GM23338 (cell line): ENCODE results near the gene FGD3. TPM values are rescaled to one million over a fixed set of nuclear protein-coding genes. Genes with fewer than 3 reads are reported as not detected.
A peak's percentile ranks its signal among the peaks of the same experiment; 100 is the strongest.

ENCODE experiments used
- ATAC-seq: fragments of 200-7000 bp; cut with Tn5 transposase; 3 replicates; pipeline ENCODE4 v1.9.1; 2020
- DNase-seq: peaks from one replicate; pipeline ENCODE4 v3.0.0-alpha.2; 2015; ENCODE audit warnings: low spot score
- H2AFZ ChIP-seq: fragments of 200-600 bp; sonication (generic); 2 replicates; pipeline ENCODE4 v1.8.0; 2016; ENCODE audit warnings: antibody characterized with exemption, mild to moderate bottlenecking, moderate library complexity
- H3F3A ChIP-seq: fragments of 200-600 bp; sonication (generic); replicated peaks from 2 replicates; pipeline ENCODE4 v1.8.0; 2017; ENCODE audit warnings: antibody characterized with exemption, mixed run types, low read depth
- H3K27ac ChIP-seq: fragments of 200-600 bp; sonication (generic); 2 replicates; pipeline ENCODE4 v1.6.1; 2016; ENCODE audit warnings: low read depth
- H3K27me3 ChIP-seq: fragments of 200-600 bp; sonication (generic); 2 replicates; pipeline ENCODE4 v1.8.0; 2016; ENCODE audit warnings: mild to moderate bottlenecking, mixed run types, moderate library complexity; ENCODE audit not compliant: insufficient read depth
- H3K36me3 ChIP-seq: fragments of 200-600 bp; sonication (generic); 2 replicates; pipeline ENCODE4 v1.8.0; 2016; ENCODE audit warnings: mild to moderate bottlenecking; ENCODE audit not compliant: insufficient read depth
- H3K4me1 ChIP-seq: fragments of 200-600 bp; sonication (generic); 2 replicates; pipeline ENCODE4 v1.8.0; 2016; ENCODE audit warnings: mild to moderate bottlenecking, moderate library complexity; ENCODE audit not compliant: insufficient read depth
- H3K4me2 ChIP-seq: fragments of 200-600 bp; sonication (generic); 2 replicates; pipeline ENCODE4 v1.7.1; 2017; ENCODE audit warnings: mixed run types
- H3K4me3 ChIP-seq: fragments of 200-600 bp; sonication (generic); 2 replicates; pipeline ENCODE4 v1.6.1; 2016; ENCODE audit warnings: mixed run types
- H3K79me2 ChIP-seq: fragments of 200-600 bp; sonication (generic); replicated peaks from 2 replicates; pipeline ENCODE4 v1.8.0; 2017; ENCODE audit warnings: mild to moderate bottlenecking; ENCODE audit not compliant: insufficient read depth
- H3K9me2 ChIP-seq: fragments of 200-600 bp; sonication (generic); 2 replicates; pipeline ENCODE4 v1.8.0; 2017; ENCODE audit not compliant: insufficient read depth
- H4K20me1 ChIP-seq: fragments of 200-600 bp; sonication (generic); replicated peaks from 2 replicates; pipeline ENCODE4 v1.8.0; 2017; ENCODE audit warnings: mild to moderate bottlenecking; ENCODE audit not compliant: insufficient read depth
- H3K27ac Mint-ChIP-seq: 2 replicates; pipeline ENCODE4 v1.8.0; 2020; ENCODE audit warnings: inconsistent platforms, mild to moderate bottlenecking, moderate library complexity, mixed read lengths
- H3K27me3 Mint-ChIP-seq: 3 replicates; pipeline ENCODE4 v1.8.0; 2022; ENCODE audit warnings: low read depth, mild to moderate bottlenecking, moderate library complexity, mixed read lengths, inconsistent platforms; ENCODE audit not compliant: insufficient read depth, poor library complexity
- H3K36me3 Mint-ChIP-seq: 3 replicates; pipeline ENCODE4 v1.8.0; 2021; ENCODE audit warnings: low read depth, mild to moderate bottlenecking, inconsistent platforms, moderate library complexity, mixed read lengths
- H3K4me1 Mint-ChIP-seq: 3 replicates; pipeline ENCODE4 v1.8.0; 2020; ENCODE audit warnings: mild to moderate bottlenecking, inconsistent platforms, mixed read lengths
- H3K4me3 Mint-ChIP-seq: 3 replicates; pipeline ENCODE4 v1.8.0; 2021; ENCODE audit warnings: moderate library complexity, mild to moderate bottlenecking, inconsistent platforms, mixed read lengths
- H3K9me3 Mint-ChIP-seq: 3 replicates; pipeline ENCODE4 v1.8.0; 2020; ENCODE audit warnings: moderate library complexity, mild to moderate bottlenecking, inconsistent platforms, mixed read lengths
- EZH2 ChIP-seq: fragments of 200-600 bp; sonication (generic); IDR thresholded peaks from one replicate; pipeline ENCODE4 v1.8.0; 2017; ENCODE audit warnings: antibody characterized with exemption, mild to moderate bottlenecking, low read depth; ENCODE audit not compliant: unreplicated experiment
- EZH2phosphoT487 ChIP-seq: fragments of 200-600 bp; sonication (generic); IDR thresholded peaks from one replicate; pipeline ENCODE4 v1.8.1; 2018; ENCODE audit warnings: antibody characterized with exemption; ENCODE audit not compliant: unreplicated experiment
- POLR2AphosphoS5 ChIP-seq: IDR thresholded peaks from 2 replicates; pipeline ENCODE4 v1.6.1; 2016; ENCODE audit warnings: antibody characterized with exemption, low read depth
- polyA plus RNA-seq: library from polyadenylated mRNA; unstranded; fragments of >200 nt; fragmentation: Nextera tagmentation; extraction: Ambion mirVana; gene quantifications from 2 replicates; pipeline ENCODE4 v1.2.1, GENCODE V29; 2016
- total RNA-seq: library from RNA; depleted of rRNA; stranded (reverse); fragments of >200 nt; shearing (Covaris generic); gene quantifications from 2 replicates; pipeline ENCODE4 v1.2.3, GENCODE V29; 2014
- TF ChIP-seq, protein P1 (sequence below): IDR thresholded peaks from one replicate; pipeline ENCODE4 v1.6.1; 2018; ENCODE audit warnings: antibody characterized with exemption; ENCODE audit not compliant: unreplicated experiment
- TF ChIP-seq, protein P2 (sequence below), 2 experiments: fragments of 200-600 bp in 1 of 2; sonication (generic) in 1 of 2; conservative IDR thresholded peaks; 2 replicates each; pipeline versions ENCODE4 v1.5.1 to v1.6.1; 2016 to 2017; ENCODE audit warnings: antibody characterized with exemption in 2 of 2, low read depth in 2 of 2, mild to moderate bottlenecking in 2 of 2, moderate library complexity in 1 of 2

Gene FGD3
- total and polyA plus RNA-seq, 2 experiments from 2014 or later: 0.95 to 1.7 TPM

GRCh38 chr9:93051680-93052089 lies 104.4 kb downstream of the FGD3 start:
- no peaks in the 10 kb centered on the region for H3K36me3 ChIP-seq
- ATAC-seq (no peak), DNase-seq (no peak)
- no peak overlapping the region for H3K27ac ChIP-seq
- H3K27ac Mint-ChIP-seq: no peak overlapping the region
- H3K79me2 ChIP-seq: no peaks in the 10 kb centered on the region
- H3K4me1 ChIP-seq: peaks cover 16% of the 10 kb centered on the region
- H3K4me2 ChIP-seq: no peak overlapping the region
- no peaks in the 10 kb centered on the region for H3K9me3 Mint-ChIP-seq
- TF ChIP-seq, protein P1, sequence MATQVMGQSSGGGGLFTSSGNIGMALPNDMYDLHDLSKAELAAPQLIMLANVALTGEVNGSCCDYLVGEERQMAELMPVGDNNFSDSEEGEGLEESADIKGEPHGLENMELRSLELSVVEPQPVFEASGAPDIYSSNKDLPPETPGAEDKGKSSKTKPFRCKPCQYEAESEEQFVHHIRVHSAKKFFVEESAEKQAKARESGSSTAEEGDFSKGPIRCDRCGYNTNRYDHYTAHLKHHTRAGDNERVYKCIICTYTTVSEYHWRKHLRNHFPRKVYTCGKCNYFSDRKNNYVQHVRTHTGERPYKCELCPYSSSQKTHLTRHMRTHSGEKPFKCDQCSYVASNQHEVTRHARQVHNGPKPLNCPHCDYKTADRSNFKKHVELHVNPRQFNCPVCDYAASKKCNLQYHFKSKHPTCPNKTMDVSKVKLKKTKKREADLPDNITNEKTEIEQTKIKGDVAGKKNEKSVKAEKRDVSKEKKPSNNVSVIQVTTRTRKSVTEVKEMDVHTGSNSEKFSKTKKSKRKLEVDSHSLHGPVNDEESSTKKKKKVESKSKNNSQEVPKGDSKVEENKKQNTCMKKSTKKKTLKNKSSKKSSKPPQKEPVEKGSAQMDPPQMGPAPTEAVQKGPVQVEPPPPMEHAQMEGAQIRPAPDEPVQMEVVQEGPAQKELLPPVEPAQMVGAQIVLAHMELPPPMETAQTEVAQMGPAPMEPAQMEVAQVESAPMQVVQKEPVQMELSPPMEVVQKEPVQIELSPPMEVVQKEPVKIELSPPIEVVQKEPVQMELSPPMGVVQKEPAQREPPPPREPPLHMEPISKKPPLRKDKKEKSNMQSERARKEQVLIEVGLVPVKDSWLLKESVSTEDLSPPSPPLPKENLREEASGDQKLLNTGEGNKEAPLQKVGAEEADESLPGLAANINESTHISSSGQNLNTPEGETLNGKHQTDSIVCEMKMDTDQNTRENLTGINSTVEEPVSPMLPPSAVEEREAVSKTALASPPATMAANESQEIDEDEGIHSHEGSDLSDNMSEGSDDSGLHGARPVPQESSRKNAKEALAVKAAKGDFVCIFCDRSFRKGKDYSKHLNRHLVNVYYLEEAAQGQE: no peak
- TF ChIP-seq EZH2 (no peak), EZH2phosphoT487 (no peak)
- TF ChIP-seq, protein P2, sequence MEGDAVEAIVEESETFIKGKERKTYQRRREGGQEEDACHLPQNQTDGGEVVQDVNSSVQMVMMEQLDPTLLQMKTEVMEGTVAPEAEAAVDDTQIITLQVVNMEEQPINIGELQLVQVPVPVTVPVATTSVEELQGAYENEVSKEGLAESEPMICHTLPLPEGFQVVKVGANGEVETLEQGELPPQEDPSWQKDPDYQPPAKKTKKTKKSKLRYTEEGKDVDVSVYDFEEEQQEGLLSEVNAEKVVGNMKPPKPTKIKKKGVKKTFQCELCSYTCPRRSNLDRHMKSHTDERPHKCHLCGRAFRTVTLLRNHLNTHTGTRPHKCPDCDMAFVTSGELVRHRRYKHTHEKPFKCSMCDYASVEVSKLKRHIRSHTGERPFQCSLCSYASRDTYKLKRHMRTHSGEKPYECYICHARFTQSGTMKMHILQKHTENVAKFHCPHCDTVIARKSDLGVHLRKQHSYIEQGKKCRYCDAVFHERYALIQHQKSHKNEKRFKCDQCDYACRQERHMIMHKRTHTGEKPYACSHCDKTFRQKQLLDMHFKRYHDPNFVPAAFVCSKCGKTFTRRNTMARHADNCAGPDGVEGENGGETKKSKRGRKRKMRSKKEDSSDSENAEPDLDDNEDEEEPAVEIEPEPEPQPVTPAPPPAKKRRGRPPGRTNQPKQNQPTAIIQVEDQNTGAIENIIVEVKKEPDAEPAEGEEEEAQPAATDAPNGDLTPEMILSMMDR (conservative IDR thresholded peaks at IDR 0.05; ENCODE audit: low read depth in 2 of 2): no peak
- H3K36me3 Mint-ChIP-seq: no peaks in the 10 kb centered on the region
- no peak overlapping the region for H2AFZ ChIP-seq
- H3K27me3 Mint-ChIP-seq: peaks cover 13% of the 10 kb centered on the region
- H3K27me3 ChIP-seq: no peaks in the 10 kb centered on the region
- H3K9me2 ChIP-seq: no peaks in the 10 kb centered on the region
- H4K20me1 ChIP-seq: no peaks in the 10 kb centered on the region
- no peaks in the 10 kb centered on the region for H3F3A ChIP-seq
- no peak overlapping the region for H3K4me3 ChIP-seq
- H3K4me3 Mint-ChIP-seq: no peak overlapping the region
- H3K4me1 Mint-ChIP-seq: peaks cover 14% of the 10 kb centered on the region

DNA sequence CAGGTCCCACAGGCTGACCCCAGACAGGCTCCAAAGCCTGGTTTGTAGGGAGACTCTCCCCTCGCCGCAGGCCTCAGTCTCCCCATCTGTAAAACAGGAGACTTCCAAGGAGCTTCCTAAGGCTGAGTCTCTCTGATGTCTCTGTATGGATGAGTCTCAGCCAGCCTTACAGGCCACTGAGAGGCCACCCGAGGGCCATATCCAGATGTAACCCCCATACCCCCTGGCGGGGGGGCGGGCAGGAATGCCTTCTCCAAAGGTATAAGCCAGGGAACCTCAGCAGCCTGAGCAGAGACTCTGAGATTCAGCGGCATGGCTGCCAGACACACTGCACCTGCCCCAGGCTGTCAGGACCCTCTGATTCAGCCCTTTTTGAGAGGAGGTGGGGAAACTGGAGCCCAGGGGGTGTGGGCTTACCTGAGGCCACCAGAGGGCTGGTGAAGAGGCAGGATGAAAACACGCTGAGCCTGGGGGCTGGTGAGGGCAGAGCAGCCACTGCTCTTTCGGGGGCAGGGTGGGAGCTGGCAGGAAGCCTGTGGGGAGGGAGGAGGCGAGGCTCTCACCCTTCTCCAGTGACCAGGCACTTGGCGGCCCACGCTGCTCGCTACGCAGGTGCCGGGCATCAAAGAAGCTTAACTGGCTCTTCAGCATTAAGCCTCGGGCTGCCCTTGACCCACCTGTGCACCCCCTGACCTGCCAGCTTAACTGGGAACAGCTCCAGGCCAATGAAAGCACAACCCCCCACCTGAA lies 105.6 kb downstream of the FGD3 start:
- H3K4me1 ChIP-seq: peaks cover 20% of the 10 kb centered on the region
- Mint-ChIP-seq H3K9me3 (no peaks in the 10 kb centered on the region), H3K27me3 (peaks cover 12% of the 10 kb centered on the region), H3K27ac (no peak overlapping the region), H3K4me1 (peaks cover 21% of the 10 kb centered on the region), H3K4me3 (no peak overlapping the region), H3K36me3 (no peaks in the 10 kb centered on the region)
- no peaks in the 10 kb centered on the region for H3K36me3 ChIP-seq
- H3K79me2 ChIP-seq: no peaks in the 10 kb centered on the region
- no peaks in the 10 kb centered on the region for H3K27me3 ChIP-seq
- no peaks in the 10 kb centered on the region for H4K20me1 ChIP-seq
- ATAC-seq: peak; percentile 60
- H2AFZ ChIP-seq: peak overlapping the region; percentile 93
- no peak overlapping the region for H3K4me3 ChIP-seq
- TF ChIP-seq, protein P2 (conservative IDR thresholded peaks at IDR 0.05; ENCODE audit: low read depth in 2 of 2): peak in 1 of 2 experiments; percentile 26; a peak in 1 of 4 replicates
- no peak for TF ChIP-seq POLR2AphosphoS5
- no peak overlapping the region for H3K27ac ChIP-seq
- no peaks in the 10 kb centered on the region for H3K9me2 ChIP-seq
- peak; percentile 74 for DNase-seq
- H3K4me2 ChIP-seq: peak overlapping the region; percentile 41; the same call in 1 of the 2 replicates
- H3F3A ChIP-seq: no peaks in the 10 kb centered on the region
